ENCODE measurements around the gene AK3.
A peak's percentile ranks its signal among the peaks of the same experiment; 100 is the strongest.

AK3 gene

DNA sequence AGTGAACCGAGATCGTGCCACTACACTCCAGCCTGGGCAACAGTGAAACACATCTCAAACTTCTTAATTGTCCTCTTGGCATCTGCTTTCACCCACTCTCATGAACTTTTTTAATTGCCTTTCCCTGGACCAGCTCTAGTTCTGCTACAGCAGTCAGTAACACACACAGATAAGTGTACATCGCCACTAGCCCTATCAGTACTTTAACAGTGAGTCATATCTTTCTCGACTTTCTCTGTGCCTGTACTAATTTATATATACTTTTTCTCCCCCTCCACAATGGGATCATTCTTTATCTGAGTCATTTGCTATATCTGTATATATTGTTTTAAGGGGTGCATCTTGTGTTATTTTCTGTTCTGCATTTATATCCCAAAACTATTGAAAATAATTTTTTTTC, 54.9 kb downstream of the AK3 start:
- H3K27ac ChIP-seq: no peak overlapping the region
- H3K4me1 ChIP-seq: no peaks in the 10 kb centered on the region
- TF ChIP-seq, protein P1, sequence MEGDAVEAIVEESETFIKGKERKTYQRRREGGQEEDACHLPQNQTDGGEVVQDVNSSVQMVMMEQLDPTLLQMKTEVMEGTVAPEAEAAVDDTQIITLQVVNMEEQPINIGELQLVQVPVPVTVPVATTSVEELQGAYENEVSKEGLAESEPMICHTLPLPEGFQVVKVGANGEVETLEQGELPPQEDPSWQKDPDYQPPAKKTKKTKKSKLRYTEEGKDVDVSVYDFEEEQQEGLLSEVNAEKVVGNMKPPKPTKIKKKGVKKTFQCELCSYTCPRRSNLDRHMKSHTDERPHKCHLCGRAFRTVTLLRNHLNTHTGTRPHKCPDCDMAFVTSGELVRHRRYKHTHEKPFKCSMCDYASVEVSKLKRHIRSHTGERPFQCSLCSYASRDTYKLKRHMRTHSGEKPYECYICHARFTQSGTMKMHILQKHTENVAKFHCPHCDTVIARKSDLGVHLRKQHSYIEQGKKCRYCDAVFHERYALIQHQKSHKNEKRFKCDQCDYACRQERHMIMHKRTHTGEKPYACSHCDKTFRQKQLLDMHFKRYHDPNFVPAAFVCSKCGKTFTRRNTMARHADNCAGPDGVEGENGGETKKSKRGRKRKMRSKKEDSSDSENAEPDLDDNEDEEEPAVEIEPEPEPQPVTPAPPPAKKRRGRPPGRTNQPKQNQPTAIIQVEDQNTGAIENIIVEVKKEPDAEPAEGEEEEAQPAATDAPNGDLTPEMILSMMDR (IDR thresholded peaks at IDR 0.05): no peak
- H3K9ac ChIP-seq: no peak overlapping the region
- H3K27me3 ChIP-seq (ENCODE audit: control insufficient read depth, insufficient read depth, low read length): no peaks in the 10 kb centered on the region
- H3K4me3 ChIP-seq (ENCODE audit: low read depth, low read length): no peak overlapping the region
- H3K4me2 ChIP-seq (ENCODE audit: low read length): no peak overlapping the region
- peaks cover 2% of the 10 kb centered on the region for H3K79me2 ChIP-seq
- no peaks in the 10 kb centered on the region for H3K9me3 ChIP-seq (ENCODE audit: control insufficient read depth, low read length)
- no peak overlapping the region for H2AFZ ChIP-seq
- H3K36me3 ChIP-seq (ENCODE audit: control insufficient read depth, insufficient read depth, low read length): no peaks in the 10 kb centered on the region

DNA sequence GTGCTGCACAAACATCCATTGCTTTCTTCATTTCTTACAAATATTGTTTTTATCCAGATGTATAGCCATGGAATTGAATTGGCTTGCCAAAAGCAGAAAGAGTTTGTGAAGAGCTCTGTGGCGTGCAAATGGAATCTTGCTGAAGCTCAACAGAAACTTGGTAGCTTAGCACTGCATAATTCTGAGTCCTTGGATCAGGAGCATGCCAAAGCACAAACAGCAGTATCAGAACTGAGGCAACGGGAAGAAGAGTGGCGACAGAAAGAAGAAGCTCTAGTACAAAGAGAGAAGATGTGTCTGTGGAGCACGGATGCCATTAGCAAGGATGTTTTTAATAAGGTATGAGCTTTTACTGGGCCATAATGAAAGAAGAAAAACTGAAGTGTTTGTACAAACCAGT, 56.2 kb downstream of the AK3 start:
- Histone ChIP-seq H3K4me3 (ENCODE audit: low read depth, low read length) (no peak overlapping the region), H3K36me3 (ENCODE audit: control insufficient read depth, insufficient read depth, low read length) (no peaks in the 10 kb centered on the region), H3K4me1 (peaks cover 2% of the 10 kb centered on the region), H3K4me2 (ENCODE audit: low read length) (no peak overlapping the region), H3K27me3 (ENCODE audit: control insufficient read depth, insufficient read depth, low read length) (no peaks in the 10 kb centered on the region), H3K27ac (no peak overlapping the region), H3K9ac (no peak overlapping the region), H3K9me3 (ENCODE audit: control insufficient read depth, low read length) (no peaks in the 10 kb centered on the region), H3K79me2 (peaks cover 2% of the 10 kb centered on the region), H2AFZ (no peak overlapping the region)
- TF ChIP-seq, protein P1 (IDR thresholded peaks at IDR 0.05): no peak

DNA sequence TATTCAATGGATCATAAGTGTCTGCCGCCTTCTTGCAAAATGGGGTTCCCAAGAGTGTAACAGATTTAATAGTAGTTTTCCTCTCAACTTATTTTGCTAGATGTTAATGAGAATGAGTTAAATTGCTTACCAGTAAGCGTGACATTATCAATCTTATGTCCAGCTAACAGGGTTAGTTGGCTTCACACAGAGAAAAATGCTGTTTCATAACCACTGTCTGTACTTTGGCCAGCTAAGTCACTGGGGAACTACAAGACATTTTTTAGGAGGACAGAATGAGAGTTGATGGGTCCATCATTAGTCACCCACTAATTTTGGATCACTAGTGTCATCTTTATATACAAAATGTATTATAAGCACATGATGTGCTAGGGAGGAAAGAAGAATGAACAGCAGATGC, 60.3 kb downstream of the AK3 start:
- H3K27me3 ChIP-seq (ENCODE audit: control insufficient read depth, insufficient read depth, low read length): no peaks in the 10 kb centered on the region
- no peak overlapping the region for H2AFZ ChIP-seq
- H3K79me2 ChIP-seq: peaks cover 2% of the 10 kb centered on the region
- H3K9me3 ChIP-seq (ENCODE audit: control insufficient read depth, low read length): no peaks in the 10 kb centered on the region
- TF ChIP-seq, protein P1 (IDR thresholded peaks at IDR 0.05): no peak
- no peak overlapping the region for H3K27ac ChIP-seq
- no peaks in the 10 kb centered on the region for H3K36me3 ChIP-seq (ENCODE audit: control insufficient read depth, insufficient read depth, low read length)
- no peak overlapping the region for H3K9ac ChIP-seq
- H3K4me1 ChIP-seq: peaks cover 2% of the 10 kb centered on the region
- H3K4me2 ChIP-seq (ENCODE audit: low read length): peak overlapping the region; percentile 99
- H3K4me3 ChIP-seq (ENCODE audit: low read depth, low read length): peak overlapping the region; percentile 99

DNA sequence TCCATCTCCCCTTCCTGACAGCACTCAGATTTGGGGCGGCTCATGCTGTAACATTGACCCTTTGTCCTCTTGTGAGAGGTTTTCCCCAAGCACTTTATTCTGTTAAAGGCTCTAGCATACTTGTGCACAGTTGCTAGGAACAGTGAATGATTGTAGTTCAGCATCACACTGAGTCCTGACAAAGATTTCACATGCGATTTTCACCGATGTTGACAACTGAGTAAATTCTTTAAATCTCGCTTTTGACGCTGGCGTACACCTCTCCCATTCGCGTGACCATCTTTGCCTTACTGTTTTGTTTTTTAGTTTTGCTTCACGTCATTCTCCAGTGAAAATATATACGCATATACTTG, 60.9 kb downstream of the AK3 start:
- no peaks in the 10 kb centered on the region for H3K27me3 ChIP-seq (ENCODE audit: control insufficient read depth, insufficient read depth, low read length)
- peak overlapping the region; percentile 99 for H3K4me3 ChIP-seq (ENCODE audit: low read depth, low read length)
- H3K27ac ChIP-seq: peak overlapping the region; percentile 94
- peaks cover 2% of the 10 kb centered on the region for H3K79me2 ChIP-seq
- H3K4me1 ChIP-seq: peaks cover 2% of the 10 kb centered on the region
- TF ChIP-seq, protein P1 (IDR thresholded peaks at IDR 0.05): no peak
- peak overlapping the region; percentile 90 for H2AFZ ChIP-seq
- no peak overlapping the region for H3K9ac ChIP-seq
- H3K36me3 ChIP-seq (ENCODE audit: control insufficient read depth, insufficient read depth, low read length): no peaks in the 10 kb centered on the region
- H3K4me2 ChIP-seq (ENCODE audit: low read length): peak overlapping the region; percentile 99
- H3K9me3 ChIP-seq (ENCODE audit: control insufficient read depth, low read length): no peaks in the 10 kb centered on the region

DNA sequence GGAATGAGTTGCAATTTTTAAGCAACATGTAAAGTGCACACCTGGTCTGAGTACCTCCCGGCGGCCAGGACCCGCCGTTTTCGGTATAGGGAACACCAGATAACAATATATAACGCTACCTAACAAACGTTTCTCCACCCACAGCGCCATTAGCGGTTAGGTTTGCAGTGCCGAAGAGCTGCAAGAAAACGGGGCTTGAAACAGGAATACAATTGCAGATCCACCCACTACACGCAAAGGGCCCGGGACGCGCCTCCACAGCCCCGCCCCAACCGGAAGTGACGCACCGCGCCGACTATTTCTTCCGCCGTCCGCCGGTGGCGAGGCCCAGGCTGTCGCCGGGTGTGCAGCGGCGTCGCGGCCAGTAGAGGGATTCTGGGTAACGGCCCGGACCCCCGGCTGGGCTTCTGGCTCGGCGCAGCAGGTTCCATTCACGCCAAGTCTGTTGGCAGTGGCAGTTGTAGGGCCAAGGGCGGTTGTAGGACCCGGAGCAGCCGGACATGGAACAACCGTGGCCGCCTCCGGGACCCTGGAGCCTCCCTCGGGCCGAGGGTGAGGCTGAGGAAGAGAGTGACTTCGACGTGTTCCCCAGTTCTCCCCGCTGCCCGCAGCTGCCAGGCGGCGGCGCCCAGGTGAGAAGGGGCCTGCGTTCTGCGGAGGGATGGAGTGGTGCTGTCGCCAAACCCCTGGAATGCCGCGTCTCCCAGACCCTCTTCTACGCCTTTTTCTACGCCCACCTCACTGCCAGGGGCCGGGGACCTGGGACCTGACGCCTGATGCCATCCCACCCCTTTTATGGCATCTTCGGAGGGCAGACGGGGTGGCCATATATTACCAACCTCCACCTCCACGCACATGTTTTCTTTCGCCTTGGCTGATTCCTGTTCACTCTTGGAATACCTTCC, 61.5 kb downstream of the AK3 start, which contains the start of gene CDC37L1:
Gene CDC37L1 (plus strand): TSS at position 302 of the 905 bp plus-strand sequence. CDS start 199 bp downstream, at position 501.
- H3K9me3 ChIP-seq (ENCODE audit: control insufficient read depth, low read length): no peaks in the 10 kb centered on the region
- H3K27me3 ChIP-seq (ENCODE audit: control insufficient read depth, insufficient read depth, low read length): no peaks in the 10 kb centered on the region
- peak within 1 kb of the TSS; percentile 80 for H3K9ac ChIP-seq
- H3K4me2 ChIP-seq (ENCODE audit: low read length): peak within 1 kb of the TSS; percentile 99
- H3K27ac ChIP-seq: peak within 1 kb of the TSS; percentile 94
- peak within 1 kb of the TSS; percentile 99 for H3K4me3 ChIP-seq (ENCODE audit: low read depth, low read length)
- peak within 1 kb of the TSS; percentile 90 for H2AFZ ChIP-seq
- H3K36me3 ChIP-seq (ENCODE audit: control insufficient read depth, insufficient read depth, low read length): no peaks in the 10 kb centered on the region
- peaks cover 2% of the 10 kb centered on the region for H3K79me2 ChIP-seq
- peaks cover 2% of the 10 kb centered on the region for H3K4me1 ChIP-seq
- TF ChIP-seq, protein P1 (IDR thresholded peaks at IDR 0.05): peak; percentile 58

All from parathyroid adenoma (tissue), 2 donors.